NCI-H526 treated with DMSO at 0.1 percent for 48 hours (cell line): ENCODE results near the gene TENT5C.

Experiments used
- DNase-seq: peaks from one replicate; lab custom pipeline; 2025; lab: John Stamatoyannopoulos, UW

Gene TENT5C

DNA sequence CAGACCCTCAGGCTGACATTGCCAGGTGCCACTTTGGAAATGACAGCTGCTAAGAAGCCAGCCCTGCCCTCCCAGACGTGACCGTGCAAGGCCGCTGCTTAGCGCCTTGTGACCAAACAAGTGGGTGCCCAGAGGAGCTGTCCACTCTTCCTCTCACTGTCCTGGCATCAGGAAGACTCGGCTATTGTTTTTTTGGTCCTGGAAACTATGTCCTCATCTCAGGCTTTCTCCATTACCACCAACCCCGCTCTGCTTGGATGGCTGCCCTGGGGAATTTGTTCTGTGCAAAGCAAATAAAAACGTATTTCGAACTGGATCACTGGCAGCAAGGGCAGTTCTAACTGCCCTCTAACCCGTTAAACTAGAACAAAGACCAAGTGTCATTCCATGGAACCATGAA lies 13.7 kb upstream of the TENT5C start:
- DNase-seq = no peak

DNA sequence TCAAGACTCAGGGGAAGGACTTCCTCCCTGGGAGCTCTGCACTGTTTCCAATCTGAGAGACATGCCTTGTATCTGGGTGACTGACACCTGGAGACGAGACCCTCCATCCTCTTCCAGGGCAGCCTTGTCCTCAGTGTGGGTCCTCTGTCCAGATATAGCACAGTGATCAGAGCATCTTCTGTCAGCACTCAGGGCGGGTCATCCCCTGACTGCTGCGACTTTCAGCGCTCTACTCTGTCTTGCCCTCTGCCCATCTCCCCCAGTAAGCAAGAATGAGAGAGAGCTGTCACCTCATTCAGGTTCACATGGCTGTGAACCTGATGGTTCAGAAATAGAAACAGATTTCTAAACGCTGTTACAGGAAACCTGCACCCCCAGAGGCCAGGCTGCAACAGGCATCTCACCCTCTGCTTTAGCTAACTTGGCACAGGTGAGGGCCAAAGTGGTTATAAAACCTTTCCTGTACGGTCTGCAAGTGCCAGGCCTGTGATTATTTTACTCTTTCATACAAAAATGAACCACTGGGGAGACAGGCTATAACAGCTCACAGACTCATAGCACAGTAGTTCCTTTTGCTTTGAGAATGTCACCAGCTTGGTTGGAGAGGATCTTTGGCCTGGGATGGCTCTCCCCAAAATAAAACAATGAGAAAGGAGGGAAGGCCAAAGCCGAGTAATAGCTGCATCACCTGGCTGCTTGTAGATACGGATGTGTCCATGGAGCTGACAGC lies 11.4 kb upstream of the TENT5C start:
- no peak for DNase-seq

DNA sequence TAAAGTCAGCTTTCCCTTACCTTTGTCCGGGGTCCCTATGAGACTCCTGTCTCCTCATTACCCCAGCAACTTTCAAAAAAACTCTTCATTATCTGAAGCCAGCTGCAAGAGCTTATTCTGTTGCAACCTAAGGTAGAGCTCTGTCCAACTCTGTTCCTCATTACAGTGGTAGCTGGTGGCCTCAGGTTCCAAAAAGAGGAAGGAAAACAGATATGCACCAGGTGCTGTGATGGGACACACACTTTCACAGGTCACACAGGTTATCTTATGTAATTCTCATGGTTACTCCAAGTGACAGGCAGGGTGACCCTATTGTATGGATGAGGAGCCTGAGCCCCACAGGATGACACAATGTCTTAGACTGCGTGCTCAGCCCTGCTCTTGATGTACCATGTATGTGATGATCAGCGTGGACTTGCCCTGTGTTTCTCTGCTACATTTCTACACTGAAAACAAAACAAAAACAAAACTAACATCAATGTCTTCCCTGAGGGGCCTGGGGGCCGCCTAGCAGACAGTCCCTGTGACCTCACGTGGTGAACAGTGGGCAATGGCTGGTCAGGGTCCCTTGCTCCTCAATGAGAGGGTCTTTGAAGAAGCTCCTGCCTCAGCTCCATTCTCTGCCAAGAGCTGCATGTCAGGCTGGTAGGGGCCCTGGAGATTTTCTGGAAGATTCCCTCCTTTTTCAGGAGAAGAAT lies 9.7 kb upstream of the TENT5C start:
- no peak for DNase-seq

GRCh38 chr1:117598489-117598888 lies 7.4 kb upstream of the TENT5C start:
- DNase-seq = no peak

GRCh38 chr1:117599286-117600221 lies 6.3 kb upstream of the TENT5C start:
- DNase-seq = no peak

GRCh38 chr1:117600325-117600943 lies 5.4 kb upstream of the TENT5C start:
- DNase-seq = no peak

DNA sequence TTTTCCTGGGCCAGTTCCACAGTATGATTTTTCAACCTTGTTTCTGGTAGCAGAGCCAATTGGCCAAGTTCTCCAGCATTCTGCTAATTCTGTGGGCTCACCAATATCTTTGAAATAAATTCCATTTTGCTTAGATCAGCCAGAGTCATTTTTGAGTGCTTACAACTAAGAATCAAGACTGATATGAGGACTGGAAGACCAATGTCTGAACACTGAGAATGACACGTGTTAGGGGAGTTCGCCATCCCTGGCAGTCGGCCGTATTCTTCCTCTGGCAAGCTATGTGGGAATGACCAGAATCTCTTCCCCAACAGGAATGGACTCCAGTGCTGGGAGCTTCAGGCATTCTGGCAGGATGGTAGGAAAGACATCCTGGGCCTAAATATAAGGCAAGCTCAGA lies 4.9 kb upstream of the TENT5C start:
- DNase-seq = no peak

- no peak for DNase-seq
These were observed 3.0 kb upstream of the TENT5C start for GRCh38 chr1:117602862-117603261.

DNA sequence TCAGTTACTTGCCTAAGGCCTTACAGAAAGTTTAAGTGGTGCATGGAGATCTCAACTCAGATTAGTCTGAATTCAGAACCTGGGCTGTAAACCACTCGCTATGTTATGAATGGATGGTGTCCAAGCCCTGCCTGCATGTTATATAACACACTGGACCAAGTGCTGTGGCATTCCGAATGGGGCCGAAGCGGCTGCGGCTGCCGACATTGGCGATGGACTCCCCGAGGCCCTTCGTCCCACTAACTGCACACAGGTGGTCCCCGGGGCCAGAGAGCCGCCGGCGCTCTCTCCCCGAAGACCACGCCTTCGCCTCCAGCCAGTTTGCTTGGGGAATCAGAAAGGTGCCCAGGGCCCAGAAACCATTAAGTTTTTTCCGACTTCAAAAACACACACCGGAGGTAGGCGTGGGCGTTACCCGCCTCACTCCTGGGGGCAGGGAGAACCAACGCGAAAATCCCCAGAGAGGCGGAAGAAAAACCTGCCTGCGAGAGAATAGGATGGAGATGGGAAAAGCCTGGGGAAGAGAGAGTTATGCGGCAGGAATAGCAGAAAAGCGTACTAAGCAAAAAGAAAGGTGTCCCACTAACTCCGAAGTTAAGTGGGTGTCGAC lies 579 bp upstream of the TENT5C start:
- no peak for DNase-seq

- DNase-seq = peak; percentile 43
These were observed 992 bp downstream of the TENT5C start for GRCh38 chr1:117606649-117607430.

GRCh38 chr1:117607471-117607870 lies 1.6 kb downstream of the TENT5C start:
- DNase-seq = no peak

DNA sequence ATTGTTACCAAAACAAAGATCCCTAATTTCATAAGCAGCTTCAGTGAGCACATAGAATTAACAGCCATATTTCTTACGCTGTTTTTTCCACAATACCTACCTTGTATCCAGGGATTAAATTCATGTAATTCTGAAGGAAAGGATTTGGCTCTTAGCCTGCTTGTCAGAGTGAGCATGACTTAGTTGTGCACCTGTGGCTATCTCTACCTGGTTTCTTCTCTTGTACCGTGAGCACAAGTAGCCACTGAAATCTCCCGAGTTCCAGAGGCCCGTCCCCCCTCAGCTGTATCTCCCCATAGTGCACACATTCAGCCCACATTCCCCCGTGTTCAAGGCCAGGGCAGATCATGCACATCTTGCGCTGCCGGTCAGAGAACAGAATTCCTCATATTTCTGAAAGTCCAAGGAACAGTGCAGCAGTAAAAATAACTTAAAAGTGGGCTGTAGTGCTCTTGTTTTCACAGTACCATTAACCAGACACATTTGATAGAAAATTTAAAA lies 2.3 kb downstream of the TENT5C start:
- no peak for DNase-seq

DNA sequence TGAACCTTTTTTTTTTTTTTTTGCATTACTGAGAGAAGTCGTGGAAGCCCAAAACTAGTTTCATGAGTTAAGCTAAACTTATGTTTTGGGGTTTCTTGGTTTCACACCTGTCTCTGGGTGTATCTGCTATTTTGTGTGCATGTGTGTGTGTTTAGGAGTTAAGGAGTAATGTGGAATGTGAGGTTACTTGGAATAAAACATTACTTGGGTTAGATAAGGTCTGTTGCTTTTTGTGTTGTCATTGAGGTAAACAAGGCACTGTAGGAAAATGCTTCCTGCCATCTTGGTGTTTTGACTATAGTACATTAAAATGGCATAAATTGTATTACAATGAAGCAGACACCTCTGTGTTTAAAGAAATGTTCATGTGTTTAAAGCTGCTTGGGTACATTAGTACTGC lies 2.9 kb downstream of the TENT5C start:
- no peak for DNase-seq

- no peak for DNase-seq
These were observed 3.6 kb downstream of the TENT5C start for GRCh38 chr1:117609471-117609911.

- DNase-seq = no peak
These were observed 4.2 kb downstream of the TENT5C start for GRCh38 chr1:117610036-117610435.

DNA sequence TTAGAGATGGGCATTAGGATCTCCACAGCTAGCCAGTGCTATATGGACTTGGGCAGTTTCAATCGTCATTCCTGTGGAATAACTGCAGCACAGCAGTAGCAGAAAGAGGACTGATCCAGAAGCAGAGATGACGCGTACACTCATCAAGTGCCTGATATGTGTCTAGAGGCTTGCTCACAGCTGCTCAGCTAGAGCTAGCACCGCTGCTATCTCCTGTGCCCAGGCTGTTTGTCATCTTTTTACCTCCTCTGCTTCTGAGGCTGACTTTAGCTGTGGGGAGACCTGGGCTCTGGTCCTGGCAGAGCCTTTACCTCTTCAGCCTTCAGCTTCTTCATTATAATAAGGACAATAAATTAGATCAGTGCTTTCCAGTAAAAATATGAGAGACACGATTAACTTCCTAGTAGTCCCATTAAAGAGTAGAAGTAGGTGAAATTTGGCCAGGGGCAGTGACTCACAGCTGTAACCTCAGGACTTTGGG lies 5.3 kb downstream of the TENT5C start:
- DNase-seq = no peak

GRCh38 chr1:117611894-117612483 lies 6.1 kb downstream of the TENT5C start:
- no peak for DNase-seq

- DNase-seq = no peak
These were observed 6.8 kb downstream of the TENT5C start for GRCh38 chr1:117612517-117613248.

- DNase-seq = no peak
These were observed 7.6 kb downstream of the TENT5C start for GRCh38 chr1:117613249-117613968.
